BE2C (cell line): ENCODE measurements around the gene PLPP2.
"Not testable (repeated sequence)": the region's sequence is repeated elsewhere in the genome, so short reads cannot be mapped to it uniquely, and the experiment has no call there.

ENCODE experiments used
- DNase-seq: peaks from one replicate; pipeline ENCODE4 v3.0.0-alpha.2; 2020
- H3K27me3 ChIP-seq: fragments of 250-450 bp; sonication (Bioruptor Pico); 2 replicates; pipeline ENCODE4 v1.5.1; 2020; ENCODE audit warnings: mild to moderate bottlenecking
- H3K36me3 ChIP-seq: fragments of 250-450 bp; sonication (Bioruptor Pico); 2 replicates; pipeline ENCODE4 v1.5.1; 2020; ENCODE audit warnings: mild to moderate bottlenecking
- H3K4me1 ChIP-seq: fragments of 250-450 bp; sonication (Bioruptor Pico); 2 replicates; pipeline ENCODE4 v1.5.1; 2020
- H3K4me3 ChIP-seq: 2 replicates; pipeline ENCODE4 v1.5.1; 2011; ENCODE audit warnings: low read depth, low read length
- H3K9me3 ChIP-seq: fragments of 250-450 bp; sonication (Bioruptor Pico); 2 replicates; pipeline ENCODE4 v1.5.1; 2020
- TF ChIP-seq, protein P1 (sequence below): IDR thresholded peaks from 2 replicates; pipeline ENCODE4 v1.5.1; 2012; ENCODE audit warnings: mild to moderate bottlenecking, low read depth, low read length

Gene PLPP2

GRCh38 chr19:275000-275399 lies 16.2 kb downstream of the PLPP2 start:
- Histone ChIP-seq H3K27me3 (peaks cover 18% of the 10 kb centered on the region), H3K9me3 (no peaks in the 10 kb centered on the region), H3K4me3 (no peak overlapping the region), H3K36me3 (no peaks in the 10 kb centered on the region), H3K4me1 (no peaks in the 10 kb centered on the region)
- TF ChIP-seq, protein P1, sequence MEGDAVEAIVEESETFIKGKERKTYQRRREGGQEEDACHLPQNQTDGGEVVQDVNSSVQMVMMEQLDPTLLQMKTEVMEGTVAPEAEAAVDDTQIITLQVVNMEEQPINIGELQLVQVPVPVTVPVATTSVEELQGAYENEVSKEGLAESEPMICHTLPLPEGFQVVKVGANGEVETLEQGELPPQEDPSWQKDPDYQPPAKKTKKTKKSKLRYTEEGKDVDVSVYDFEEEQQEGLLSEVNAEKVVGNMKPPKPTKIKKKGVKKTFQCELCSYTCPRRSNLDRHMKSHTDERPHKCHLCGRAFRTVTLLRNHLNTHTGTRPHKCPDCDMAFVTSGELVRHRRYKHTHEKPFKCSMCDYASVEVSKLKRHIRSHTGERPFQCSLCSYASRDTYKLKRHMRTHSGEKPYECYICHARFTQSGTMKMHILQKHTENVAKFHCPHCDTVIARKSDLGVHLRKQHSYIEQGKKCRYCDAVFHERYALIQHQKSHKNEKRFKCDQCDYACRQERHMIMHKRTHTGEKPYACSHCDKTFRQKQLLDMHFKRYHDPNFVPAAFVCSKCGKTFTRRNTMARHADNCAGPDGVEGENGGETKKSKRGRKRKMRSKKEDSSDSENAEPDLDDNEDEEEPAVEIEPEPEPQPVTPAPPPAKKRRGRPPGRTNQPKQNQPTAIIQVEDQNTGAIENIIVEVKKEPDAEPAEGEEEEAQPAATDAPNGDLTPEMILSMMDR, result no peak
- DNase-seq, result no peak

DNA sequence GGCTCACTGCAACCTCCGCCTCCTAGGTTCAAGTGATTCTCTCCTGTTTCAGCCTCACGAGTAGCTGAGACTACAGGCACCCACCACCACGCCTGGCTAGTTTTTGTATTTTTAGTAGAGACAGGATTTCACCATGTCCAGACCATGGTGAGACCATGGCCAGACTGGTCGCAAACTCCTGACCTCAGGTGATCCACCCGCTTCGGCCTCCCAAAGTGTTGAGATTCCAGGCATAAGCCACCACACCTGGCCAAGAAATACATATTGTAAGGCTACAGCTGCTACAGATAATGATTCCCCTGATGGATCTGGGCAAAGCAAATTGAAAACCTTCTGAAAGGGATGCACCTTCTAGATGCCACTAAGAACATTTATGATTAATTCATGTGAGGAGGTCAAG lies 17.8 kb downstream of the PLPP2 start:
- Histone ChIP-seq H3K4me3 (no peak overlapping the region), H3K9me3 (no peaks in the 10 kb centered on the region), H3K4me1 (no peaks in the 10 kb centered on the region), H3K27me3 (peaks cover 18% of the 10 kb centered on the region), H3K36me3 (no peaks in the 10 kb centered on the region)
- TF ChIP-seq, protein P1, result no peak
- no peak for DNase-seq

DNA sequence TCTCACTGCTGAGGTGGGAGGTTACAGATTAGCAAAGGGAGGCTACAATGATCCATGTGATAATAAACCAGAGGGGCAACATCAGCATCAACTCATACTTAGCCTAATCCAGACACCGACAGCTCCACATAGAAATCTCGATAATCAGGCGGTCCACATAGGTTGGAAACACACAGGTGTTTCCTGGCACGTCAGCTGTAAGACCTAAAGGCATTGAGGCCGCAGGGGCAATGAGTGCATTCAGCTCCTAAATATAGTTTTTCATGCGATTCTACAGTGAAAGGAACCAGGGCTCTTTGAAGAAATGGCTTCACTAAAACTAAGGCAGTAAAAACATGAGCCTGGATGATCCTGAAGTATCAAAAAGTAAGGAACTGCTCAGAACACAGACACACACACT lies 19.3 kb downstream of the PLPP2 start:
- Histone ChIP-seq H3K4me3 (no peak overlapping the region), H3K36me3 (no peaks in the 10 kb centered on the region)
- TF ChIP-seq, protein P1, result no peak

GRCh38 chr19:270766-271318 lies 20.4 kb downstream of the PLPP2 start:
- DNase-seq, H3K4me1 ChIP-seq, H3K4me3 ChIP-seq, H3K36me3 ChIP-seq, H3K9me3 ChIP-seq: not testable (repeated sequence)
- H3K27me3 ChIP-seq, result peaks cover 17% of the 10 kb centered on the region

More for the DNA sequence above, 19.3 kb downstream of the PLPP2 start:
- no peak for DNase-seq
- no peaks in the 10 kb centered on the region for H3K4me1 ChIP-seq
- H3K9me3 ChIP-seq, result no peaks in the 10 kb centered on the region
- H3K27me3 ChIP-seq, result peaks cover 14% of the 10 kb centered on the region

DNA sequence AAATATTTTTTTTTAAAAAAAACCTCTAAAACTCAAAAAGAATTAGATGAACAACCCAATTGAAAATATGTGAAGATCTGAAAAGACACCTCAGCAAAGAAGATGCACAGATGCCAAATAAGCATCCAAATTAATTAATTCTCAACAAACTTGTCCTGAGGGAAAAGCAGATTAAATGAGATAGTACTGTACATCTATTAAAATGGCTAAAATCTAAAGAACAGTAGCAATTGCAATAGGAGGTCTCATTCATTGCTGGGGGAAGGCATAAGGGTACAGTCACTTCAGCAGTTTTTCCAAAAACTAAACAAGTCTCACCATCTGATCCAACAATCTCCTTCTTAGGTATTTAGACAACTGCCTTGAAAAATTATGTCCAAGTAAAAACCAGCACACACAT lies 22.0 kb downstream of the PLPP2 start:
- TF ChIP-seq, protein P1, result no peak
- DNase-seq, result no peak
- peaks cover 31% of the 10 kb centered on the region for H3K27me3 ChIP-seq

DNA sequence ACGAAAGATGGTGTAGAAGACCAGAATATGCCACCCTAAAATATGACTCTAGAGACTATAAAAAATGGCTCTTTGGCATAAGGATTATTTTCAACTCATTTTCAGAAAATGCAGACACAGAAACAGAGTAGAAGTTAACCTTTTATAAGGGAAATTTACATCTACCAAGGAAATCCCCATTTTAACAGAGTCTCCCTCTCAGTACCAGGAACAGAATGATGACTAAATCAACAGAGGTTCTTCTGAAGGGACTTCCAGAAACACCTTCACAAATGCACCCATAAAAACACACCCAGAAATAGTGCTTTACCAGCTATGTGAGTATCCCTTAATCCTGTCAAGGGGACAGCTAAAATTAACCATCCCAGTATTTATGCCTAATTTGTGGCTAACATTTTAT lies 29.1 kb downstream of the PLPP2 start:
- DNase-seq, result no peak
- Histone ChIP-seq H3K9me3 (no peaks in the 10 kb centered on the region), H3K36me3 (no peaks in the 10 kb centered on the region), H3K27me3 (peaks cover 30% of the 10 kb centered on the region), H3K4me3 (no peak overlapping the region), H3K4me1 (no peaks in the 10 kb centered on the region)
- TF ChIP-seq, protein P1, result no peak

More for the DNA sequence above, 22.0 kb downstream of the PLPP2 start:
- H3K36me3 ChIP-seq, result no peaks in the 10 kb centered on the region
- H3K4me1 ChIP-seq, result no peaks in the 10 kb centered on the region
- H3K9me3 ChIP-seq, result no peaks in the 10 kb centered on the region
- no peak overlapping the region for H3K4me3 ChIP-seq

DNA sequence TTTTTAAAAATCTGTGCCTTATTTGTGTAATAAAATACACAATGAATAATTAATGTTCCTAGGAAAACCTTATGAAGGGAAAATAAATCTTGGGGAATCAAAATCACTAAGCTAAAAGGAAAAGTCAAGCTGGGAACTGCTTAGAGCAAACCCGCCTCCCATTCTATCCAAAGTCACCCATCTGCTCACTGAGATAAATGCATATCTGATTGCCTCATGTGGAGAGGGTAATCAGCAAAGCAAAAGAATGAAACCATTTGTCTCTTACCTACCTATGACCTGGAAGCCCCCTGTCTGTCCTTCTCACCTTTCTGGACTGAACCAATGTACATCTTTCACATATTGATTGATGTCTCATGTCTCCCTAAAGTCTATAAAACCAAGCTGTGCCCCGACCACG lies 34.4 kb downstream of the PLPP2 start:
- not testable (repeated sequence) for DNase-seq, H3K9me3 ChIP-seq, H3K4me1 ChIP-seq, H3K27me3 ChIP-seq, H3K36me3 ChIP-seq, H3K4me3 ChIP-seq

DNA sequence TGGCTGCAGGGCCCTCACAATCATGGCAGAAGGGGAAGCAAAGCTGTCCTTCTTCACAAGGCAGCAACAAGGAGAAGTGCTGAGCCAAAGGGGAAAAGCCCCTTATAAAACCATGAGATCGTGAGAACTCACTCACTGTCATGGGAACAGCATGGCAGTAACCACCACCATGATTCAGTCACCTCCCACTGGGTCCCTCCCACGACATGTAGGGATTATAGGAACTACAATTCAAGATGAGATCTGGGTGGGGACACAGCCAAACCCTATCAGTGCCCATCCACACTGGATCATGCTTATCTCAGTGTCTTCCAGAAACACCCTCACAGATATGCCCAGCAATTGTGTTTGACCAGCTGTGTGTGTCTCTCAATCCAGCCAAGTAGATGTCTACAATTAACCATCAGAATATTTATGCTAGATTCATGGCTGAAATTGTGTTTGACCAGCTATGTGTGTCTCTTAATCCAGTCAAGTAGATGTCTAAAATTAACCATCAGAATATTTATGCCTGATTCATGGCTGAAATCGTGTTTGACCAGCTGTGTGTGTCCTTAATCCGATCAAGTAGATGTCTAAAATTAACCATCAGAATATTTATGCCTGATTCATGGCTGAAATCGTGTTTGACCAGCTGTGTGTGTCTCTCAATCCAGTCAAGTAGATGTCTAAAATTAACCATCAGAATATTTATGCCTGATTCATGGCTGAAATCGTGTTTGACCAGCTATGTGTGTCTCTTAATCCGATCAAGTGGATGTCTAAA lies 38.6 kb downstream of the PLPP2 start:
- H3K9me3 ChIP-seq, H3K4me1 ChIP-seq, H3K27me3 ChIP-seq, H3K36me3 ChIP-seq, H3K4me3 ChIP-seq, DNase-seq: not testable (repeated sequence)
